HG02759 (cell line): Measurements from ENCODE around the gene ANKRD27.

ENCODE experiments used
- ATAC-seq: cut with Tn5 transposase; IDR thresholded peaks from one replicate; pipeline ENCODE4 v1.9.1; 2021; ENCODE audit warnings: mild to moderate bottlenecking, moderate library complexity; ENCODE audit not compliant: unreplicated experiment

Gene ANKRD27

DNA sequence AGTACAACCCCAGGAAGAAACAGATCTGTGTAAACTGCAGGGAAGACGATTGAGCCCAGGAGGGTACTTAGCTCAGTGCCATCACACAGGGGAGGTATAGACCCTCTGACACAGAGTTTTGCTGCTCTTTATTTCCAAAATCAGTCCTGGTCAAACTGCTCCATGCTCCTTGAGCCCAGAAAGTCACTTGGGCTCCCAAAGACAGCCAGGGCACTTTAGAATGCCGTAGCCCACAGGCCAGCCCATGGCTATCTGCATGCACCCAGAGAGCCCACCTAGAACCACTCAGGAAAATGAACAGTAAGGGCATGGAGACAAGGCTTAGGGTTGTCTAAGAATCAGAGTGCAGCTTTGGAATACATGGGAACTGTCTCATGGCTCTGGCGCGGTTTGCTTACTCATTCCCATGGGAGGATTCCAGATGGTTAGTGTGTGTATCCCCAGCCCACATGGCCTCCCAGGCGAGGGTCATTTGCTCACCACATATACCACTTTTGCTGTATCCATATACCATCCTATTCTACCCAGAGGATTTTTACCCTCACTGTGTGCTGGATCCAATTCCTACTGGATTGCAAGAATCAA, 108.6 kb downstream of the ANKRD27 start:
- no peak for ATAC-seq

DNA sequence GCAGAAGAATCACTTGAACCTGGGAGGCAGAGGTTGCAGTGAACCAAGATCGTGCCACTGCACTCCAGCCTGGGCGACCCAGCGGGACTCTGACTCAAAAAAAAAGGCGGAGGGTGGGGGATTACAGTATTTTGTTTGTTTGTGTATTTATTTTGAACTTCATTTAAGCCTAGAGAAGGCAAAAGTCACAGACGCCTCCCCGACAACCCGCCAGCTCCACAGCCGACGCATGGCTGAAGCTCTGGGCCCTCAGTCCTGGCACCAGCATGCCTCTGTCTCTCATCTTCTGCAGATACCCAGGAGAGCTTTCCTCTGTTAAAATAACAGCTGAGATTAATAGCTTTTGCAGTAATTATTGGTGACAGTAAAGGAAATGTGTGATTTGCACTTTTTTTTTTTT, 111.2 kb downstream of the ANKRD27 start:
- no peak for ATAC-seq

DNA sequence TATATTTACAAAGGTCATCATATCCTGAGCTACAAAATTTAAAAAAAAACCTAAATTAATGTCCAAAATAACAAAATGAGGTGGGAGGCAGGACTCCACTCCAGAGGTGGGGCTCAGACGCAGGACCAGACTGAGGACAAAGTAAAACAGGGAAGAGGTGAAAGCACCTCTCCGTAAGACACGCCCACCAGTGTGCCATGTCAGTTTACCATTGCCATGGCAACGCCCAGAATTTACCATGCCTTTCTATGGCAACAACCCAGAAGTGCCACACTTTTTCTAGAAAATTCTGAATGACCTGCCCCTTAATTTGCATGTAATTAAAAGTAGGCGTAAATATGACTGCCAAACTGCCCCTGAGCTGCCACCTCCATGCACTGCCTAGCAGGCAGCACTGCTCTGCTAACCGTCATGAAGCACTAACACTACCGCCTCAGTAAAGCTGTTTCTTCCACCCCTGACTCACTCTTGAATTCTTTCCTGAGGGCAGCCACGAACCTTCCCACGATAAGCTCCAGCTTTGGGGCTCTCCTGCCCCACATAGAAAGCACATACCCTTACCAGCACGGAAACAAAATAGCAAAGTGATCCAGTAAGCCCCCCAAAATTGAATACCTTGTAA, 116.3 kb downstream of the ANKRD27 start:
- ATAC-seq = no peak

DNA sequence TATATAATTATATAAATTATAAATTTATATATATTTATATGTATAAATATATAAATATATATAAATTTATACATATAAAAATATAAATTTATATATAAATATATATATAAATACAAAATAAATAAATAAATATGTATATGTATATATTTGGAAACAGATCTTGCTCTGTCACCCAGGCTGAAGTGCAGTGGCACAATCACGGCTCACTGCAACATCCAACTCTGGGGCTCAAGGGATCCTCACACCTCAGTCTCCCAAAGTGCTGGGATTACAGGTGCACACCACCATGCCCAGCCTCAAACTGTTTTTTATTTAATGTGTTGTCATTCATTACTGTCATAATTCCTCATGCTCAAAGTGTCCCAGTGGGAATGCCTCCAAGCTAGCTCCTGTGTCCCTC, 119.2 kb downstream of the ANKRD27 start:
- ATAC-seq = no peak

DNA sequence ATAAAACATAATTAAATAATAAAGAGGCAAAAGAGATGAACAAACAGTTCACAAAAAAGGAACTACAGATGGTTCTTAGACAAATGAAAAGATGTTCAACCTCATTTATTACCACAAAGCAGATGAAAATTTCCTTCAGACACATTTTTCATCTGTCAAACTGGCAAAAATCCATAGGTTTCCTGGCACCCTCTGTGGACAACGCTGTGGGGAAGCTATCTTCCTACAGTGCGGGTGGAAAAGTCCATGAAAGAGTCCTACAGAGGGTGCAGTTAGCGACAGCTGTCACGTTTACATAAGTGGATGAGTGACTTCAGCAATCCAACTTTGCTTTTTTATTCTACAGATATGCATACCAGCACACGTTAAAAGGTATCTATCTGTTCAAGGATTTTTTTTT, 124.3 kb downstream of the ANKRD27 start:
- no peak for ATAC-seq
